Dermis blood vessel endothelial cell (primary cell): ENCODE results near the gene JMJD6. TPM values are rescaled to one million over a fixed set of nuclear protein-coding genes. Genes with fewer than 3 reads are reported as not detected.
A peak's percentile ranks its signal among the peaks of the same experiment; 100 is the strongest.

Experiments used
- DNase-seq: peaks from one replicate; pipeline ENCODE4 v3.0.0; 2010
- total RNA-seq: library from RNA; depleted of rRNA; stranded (reverse); fragments of >200 nt; gene quantifications from 2 replicates; pipeline ENCODE4 v1.2.3, GENCODE V29; 2014

Gene JMJD6
- total RNA-seq, 1 donor from 2014 or later = 23.1 TPM

DNA sequence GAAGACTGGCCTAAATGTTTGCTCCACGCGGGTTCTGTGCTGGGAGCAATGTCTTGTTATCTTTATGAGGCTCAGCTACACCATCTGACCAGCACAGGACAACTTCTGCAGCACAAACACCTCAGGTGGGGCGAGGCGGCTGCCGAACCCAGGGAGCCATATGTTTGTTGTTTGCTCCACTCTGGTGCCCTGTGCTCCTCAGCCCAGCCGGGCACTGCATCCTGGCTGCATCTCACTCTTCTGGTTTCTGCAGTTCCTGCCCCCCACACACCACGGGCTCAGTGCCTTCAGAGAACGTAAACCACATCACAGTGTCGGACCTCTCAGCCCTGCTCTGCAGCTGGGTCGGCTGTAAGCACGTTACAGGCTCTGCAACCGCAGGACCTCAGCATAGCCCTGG is 48.1 kb downstream of the JMJD6 start:
- no peak for DNase-seq

DNA sequence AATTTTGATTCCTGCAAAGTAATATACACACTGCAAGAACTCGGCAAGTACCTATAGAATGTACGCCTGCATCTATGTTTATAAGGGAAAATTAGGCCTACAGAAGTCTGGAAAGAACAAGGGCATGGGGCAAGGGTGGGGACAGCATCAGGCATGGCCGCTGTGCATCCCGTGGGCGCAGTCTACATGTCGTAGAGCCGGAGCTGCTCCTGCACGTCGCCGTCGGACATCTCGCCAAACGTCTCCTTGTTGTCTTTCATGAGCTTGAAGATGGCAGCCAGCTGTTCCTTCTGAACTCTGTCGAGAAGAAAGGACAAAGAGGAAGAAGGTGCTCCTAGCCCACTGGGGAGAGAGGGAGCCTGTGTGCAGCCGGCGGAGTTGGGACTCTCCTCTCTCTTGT is 49.0 kb downstream of the JMJD6 start:
- DNase-seq = no peak

DNA sequence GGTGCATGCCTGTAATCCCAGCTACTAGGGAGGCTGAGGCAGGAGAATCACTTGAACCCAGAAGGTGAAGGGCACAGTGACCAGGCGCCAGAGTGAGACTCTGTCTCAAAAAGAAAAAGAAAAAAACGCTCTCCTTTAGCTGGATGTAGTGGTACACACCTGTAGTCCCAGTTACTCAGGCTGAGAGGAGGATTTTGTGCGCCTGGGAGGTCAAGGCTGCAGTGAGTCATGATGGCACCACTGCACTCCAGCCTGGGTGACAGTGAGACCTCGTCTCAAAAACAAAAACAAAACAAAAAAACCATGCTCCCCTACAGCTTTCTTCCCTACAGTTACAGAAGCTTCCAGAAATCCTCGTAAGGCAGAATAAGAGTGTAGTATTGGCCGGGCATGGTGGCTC is 49.8 kb downstream of the JMJD6 start:
- DNase-seq = no peak

- no peak for DNase-seq
These were observed 50.8 kb downstream of the JMJD6 start for GRCh38 chr17:76675648-76676047.

DNA sequence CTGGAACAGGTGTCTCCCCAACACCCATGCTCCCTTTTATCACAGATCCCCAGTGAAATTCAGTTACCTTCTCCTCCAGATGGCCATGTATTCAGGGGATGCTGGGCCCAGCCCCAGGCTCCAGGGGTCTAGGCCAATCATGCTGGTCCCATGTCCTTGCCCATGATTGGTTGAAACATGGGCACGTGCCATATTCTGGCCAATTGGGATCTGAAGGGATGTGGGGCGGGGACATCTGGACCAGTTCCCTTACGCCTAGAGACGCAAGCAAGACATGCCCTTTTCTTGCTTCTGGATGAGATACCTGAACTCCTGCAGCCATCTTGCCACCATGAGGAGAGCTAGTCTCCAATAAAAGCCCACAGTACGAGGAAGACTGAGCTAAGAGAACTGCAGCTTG is 51.8 kb downstream of the JMJD6 start:
- DNase-seq = no peak

DNA sequence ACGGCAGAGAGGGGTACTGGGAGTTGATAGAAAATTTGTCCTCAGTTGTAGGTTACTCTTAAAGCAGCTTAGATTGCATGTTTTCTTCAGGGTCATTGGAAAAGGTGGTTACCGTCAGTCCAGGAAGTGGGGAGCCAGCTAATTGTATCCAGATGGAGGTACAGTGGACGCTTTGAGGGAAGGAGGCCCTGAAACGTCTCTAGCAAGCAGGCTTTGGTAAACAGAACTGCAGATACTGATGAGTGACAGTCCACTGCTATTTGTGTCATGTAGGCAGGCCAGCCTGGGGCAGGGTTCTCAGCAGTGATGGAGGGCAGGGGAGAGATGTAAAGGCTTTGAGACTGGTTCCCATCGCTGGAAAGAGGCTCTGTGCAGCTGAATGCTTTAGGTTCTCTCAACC is 52.7 kb downstream of the JMJD6 start:
- DNase-seq = no peak

DNA sequence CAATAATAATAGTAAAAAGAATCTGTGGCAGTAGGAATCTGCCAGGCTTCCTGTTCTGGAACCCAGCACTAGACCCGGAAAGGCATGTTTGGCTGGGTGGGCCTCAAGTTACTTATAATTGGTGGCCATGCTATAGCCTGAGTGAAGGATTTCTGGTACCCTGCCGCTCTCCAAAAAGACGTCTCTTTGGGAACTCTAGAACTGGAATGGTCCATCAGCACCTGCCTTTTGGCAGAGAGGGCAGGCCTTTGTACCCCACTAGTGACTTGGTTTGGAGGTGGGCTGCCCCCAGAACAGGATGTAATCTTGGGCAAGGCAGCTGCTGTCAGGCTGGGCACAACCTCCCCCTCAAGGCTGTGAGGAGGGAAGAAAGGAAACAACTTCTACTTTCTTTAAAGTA is 53.5 kb downstream of the JMJD6 start:
- DNase-seq = no peak

DNA sequence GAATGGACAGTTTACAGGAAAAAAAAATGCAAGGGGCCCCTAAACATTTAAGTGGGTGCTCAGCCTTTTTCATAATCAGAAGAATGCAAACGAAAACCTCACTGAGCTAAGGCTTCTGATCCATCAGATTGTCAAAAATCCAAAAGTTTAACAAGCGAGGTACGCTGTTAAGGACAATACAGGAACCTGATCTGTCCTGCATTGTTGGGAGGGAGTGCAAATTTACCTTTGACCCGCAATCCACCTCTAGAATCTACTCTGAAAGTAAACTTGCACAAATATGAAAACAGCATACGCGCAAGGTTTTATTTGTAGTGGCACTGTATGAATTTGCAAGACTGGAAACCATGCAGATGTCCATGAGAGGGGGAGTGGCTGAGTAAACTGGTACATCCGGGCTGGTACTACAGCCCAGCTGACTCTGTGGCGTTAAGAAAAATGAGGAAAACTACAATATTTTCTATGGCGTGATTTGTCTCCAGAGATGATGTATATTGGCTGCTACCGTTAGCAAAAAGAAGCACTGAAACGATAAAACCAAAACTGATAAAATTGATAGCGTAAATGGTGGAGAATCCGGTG is 54.0 kb downstream of the JMJD6 start:
- peak; percentile 39 for DNase-seq

DNA sequence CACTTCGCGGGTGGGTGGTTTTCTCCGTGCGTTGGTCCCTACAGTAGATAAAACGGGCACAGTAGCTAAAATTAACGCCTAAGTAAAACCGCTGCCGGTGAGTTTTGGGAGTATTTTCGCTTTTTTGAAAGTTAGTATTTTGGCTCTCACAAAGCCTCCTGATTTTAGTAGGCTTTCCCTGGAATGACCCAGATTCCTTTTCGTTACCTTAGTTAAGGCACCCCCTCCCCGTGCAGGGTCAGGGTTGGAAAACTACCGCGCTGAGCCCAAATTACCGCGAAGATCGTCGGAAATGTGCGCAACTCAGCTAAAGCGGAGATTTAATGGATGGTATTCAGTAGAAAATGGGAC is 54.5 kb downstream of the JMJD6 start:
- DNase-seq = no peak

- DNase-seq = peak; percentile 100
These were observed 55.1 kb downstream of the JMJD6 start for GRCh38 chr17:76671123-76671911.

GRCh38 chr17:76670718-76671122 is 55.7 kb downstream of the JMJD6 start:
- no peak for DNase-seq

DNA sequence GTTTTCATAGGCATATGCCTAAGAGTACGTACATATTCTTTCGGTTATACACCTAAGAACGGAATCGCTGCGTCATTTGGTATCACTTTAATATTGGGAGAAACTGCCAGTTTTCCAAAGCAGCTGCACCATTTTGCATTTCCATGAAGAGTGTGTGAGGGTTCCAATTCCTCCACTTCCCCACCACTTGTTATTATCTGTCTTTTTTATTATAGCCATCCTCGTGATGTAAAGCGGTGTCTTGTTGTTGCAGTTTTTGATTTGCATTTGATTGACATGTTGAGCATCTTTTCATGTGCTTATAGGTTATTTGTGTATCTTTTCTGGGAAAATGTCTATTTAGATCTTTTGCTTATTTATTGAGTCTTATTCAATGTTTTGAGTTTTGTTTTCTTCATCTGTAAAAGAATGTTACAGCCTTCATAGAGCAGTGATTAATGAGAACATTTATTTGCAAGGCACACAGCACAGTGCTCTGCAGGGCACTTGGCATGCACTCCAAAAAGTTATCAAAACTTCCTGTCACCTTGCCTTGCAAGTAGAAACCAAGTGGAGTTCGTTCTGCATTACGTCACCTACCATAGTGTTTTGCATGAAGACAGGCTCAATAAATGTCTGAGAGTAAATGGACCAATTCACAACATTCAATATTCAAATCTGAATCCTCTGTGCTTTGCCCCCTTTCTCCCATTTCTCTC is 56.2 kb downstream of the JMJD6 start:
- peak; percentile 32 for DNase-seq

Other genes with a start within 250 kb of the JMJD6 start
- gene RHBDF2, start 225.2 kb downstream of the JMJD6 start, total RNA-seq = 34.5 and 35.5 TPM in 2 replicates
- 1.6 and 4.4 TPM in 2 replicates for gene CYGB, start 188.9 kb downstream of the JMJD6 start, total RNA-seq
- gene PRCD, start 186.6 kb downstream of the JMJD6 start, total RNA-seq = 0.19 and 0.68 TPM in 2 replicates
- 0.28 and 0.51 TPM in 2 replicates for gene ST6GALNAC2, start 140.7 kb downstream of the JMJD6 start, total RNA-seq
- gene ST6GALNAC1, start 82.8 kb downstream of the JMJD6 start, total RNA-seq = not detected in 2 replicates
- gene MXRA7, start 15.6 kb downstream of the JMJD6 start, total RNA-seq = 131 and 250 TPM in 2 replicates
- 23.1 and 31.3 TPM in 2 replicates for gene METTL23, start 233 bp upstream of the JMJD6 start, total RNA-seq
- gene SRSF2, start 10.7 kb upstream of the JMJD6 start, total RNA-seq = 146 and 355 TPM in 2 replicates
- 29.5 and 37.8 TPM in 2 replicates for gene MFSD11, start 11.5 kb upstream of the JMJD6 start, total RNA-seq
- 0.34 and 0.37 TPM in 2 replicates for gene MGAT5B, start 141.8 kb upstream of the JMJD6 start, total RNA-seq